GM19043 (cell line): Measurements from ENCODE around the gene MTARC2.

Source experiments
- ATAC-seq: cut with Tn5 transposase; IDR thresholded peaks from one replicate; pipeline ENCODE4 v1.9.1; 2021; ENCODE audit warnings: low read depth; ENCODE audit not compliant: unreplicated experiment

MTARC2 gene

GRCh38 chr1:220767312-220768125 lies 19.4 kb downstream of the MTARC2 start:
- ATAC-seq, result no peak

GRCh38 chr1:220768126-220768601 lies 20.0 kb downstream of the MTARC2 start:
- no peak for ATAC-seq

DNA sequence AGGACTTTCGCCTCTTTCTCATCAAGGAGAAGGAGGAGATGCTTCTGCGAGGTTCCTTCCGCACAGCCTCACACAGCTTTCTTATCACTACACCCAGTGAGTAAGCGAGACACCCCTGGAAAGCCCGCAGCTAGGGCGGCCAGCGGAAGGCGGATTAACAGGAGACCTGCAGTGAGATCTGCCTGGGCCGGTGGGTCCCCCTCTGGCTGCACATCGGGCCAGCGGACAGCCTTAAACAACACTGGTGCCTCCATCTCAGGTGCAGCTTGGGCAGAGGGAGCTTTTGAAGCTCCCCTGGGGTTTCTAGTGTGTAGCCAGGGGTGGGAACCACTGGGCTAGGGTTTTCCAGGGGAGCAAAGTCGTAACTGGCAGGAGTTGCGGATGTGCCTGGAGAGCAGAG lies 21.1 kb downstream of the MTARC2 start:
- ATAC-seq, result no peak

DNA sequence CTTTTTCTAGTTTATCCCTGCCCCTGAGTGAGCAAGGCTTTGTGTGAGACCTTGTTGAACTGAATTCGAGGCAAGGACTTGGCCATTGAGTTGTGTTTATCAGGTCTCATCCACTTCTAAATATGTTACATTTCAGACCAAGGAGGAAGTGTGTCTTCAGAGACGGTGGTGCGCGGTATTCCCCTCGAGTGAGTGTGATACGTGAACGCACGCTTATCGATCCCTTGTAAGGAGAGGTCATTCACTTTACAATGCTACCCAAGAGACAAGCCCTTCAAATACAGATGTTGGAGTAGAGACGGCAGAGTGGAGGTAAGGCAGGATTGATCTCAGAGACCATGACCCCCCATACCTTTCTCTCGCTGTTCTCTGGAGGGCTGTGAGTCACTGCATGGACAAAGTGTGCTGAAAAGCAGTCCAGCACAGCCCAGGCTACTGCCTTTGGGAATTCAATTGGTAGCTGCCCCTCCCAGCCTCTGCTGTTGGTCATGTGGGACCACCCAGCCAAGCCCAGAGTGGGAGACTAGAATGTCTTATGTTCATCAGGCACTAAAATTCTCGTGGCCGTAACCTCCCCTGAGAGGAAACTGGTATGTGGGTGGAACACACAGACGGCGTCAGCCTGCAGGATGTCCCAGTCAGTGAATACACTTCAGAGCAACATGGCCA lies 22.3 kb downstream of the MTARC2 start:
- no peak for ATAC-seq

DNA sequence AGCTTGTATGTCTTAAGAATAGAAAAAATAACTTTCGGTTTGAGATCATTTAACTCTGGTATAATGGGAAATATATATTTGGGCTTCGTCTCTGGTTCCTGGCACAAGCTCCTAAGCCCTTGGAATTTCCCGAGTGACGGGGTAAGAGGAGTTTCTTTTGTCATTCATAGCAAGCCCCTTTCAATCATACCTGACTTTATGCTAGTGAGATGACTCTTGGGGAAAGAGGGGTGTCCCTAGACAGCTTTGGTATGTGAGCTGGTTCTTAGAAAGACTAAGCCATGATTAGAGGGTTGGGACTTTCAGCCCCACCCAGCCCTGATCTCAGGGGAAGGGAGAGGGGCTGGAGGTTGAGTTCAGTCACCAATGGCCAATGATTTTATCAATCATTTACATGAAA lies 24.7 kb downstream of the MTARC2 start:
- no peak for ATAC-seq

- ATAC-seq, result no peak
These were observed 27.2 kb downstream of the MTARC2 start for GRCh38 chr1:220775240-220775853.

DNA sequence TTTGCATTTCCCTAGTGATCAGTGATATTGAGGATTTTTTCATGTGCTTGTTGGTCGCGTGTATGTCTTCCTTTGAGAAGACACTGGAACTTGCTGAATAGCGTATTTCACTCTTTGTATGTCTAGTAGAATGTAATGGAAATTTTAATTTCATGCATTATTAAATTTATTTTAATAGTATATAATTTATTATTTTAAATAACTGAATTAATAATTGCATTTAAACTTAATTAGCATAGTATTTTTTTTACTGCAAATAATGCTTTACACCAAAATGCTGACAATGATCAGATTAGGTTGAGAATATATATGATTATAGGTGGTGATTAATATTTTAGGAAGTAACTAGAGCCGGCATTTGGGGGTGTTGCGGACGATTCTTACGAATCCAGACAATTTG lies 28.1 kb downstream of the MTARC2 start:
- ATAC-seq, result no peak

GRCh38 chr1:220776720-220777326 lies 28.7 kb downstream of the MTARC2 start:
- peak; percentile 81 for ATAC-seq

DNA sequence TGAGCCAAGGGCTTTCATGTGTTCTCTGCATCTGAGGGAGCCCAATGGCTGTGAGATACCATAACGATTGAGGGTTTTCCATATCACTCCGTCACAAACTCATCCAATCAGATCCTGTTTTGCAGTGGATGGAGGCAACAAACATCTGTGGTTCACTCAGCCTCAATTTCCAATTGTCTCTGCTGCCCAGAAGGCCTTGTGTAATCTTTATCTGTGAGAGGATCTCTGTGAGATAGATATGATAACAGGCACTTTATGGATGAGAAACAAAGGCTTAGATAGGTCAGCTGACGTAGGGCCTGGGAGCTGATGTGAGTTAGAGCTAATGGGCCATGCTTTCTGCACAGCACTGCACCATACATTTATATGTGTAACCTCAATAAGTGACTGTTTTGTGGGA lies 35.3 kb downstream of the MTARC2 start:
- no peak for ATAC-seq

DNA sequence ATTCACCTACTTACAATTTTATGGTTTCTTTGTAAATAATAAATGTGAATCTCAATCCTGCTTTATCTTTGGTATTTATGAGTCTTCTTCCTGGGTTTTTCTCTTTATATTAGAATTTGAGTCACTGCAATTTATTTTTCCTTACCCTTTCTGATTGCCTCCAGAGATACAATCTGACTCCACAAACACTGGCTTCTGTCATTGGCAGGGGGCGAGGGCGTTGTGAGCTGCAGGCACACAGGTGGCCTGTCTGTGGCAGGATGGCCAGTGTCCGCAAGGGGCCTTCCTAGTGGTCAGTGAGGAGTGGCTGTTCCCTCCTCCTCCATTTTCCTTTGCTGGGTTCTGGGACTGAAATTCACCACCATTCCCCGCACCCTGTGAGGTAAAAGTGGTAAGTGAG lies 36.6 kb downstream of the MTARC2 start:
- no peak for ATAC-seq

DNA sequence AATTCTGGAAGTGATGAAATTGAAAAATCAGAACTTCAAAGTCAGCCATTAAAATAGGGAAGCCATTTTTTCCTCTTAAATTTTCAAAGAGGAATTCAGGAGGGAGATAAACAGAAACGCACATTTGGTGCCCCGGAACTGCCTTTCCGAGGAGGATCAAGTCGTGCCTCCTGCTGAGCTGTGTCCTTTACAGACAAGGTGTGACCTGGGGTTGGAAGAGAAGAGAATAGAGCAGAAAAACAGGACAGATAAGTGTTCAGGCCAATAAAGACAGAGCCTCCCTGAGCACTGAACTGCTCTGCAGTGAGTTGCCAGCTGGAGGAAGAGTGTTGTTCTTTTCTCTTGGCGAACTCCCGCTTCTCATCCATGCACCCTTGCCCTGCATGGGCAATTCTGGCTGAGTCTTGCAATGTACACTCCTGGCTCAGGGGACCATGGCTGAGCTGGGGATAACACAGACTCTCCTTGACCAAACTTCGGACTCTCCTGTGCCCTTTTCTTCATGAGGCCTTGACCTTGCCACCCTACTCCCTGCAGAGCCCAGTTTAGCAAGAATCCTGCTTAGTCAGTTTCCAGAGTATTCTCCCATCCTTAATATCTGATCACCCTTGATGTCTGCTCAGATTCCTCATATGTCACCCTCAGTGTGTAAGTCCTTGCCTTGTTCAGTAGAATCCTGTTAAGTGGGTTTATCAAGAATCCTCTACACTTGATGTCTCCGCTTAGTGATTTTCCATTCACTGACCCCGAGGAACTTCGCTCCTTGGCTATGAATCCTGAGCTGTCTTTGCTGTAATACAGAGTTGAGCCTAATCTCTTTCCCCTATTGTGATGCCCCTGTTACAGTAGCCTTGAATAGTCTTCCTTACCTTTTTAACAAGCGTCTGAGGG lies 37.3 kb downstream of the MTARC2 start:
- no peak for ATAC-seq

DNA sequence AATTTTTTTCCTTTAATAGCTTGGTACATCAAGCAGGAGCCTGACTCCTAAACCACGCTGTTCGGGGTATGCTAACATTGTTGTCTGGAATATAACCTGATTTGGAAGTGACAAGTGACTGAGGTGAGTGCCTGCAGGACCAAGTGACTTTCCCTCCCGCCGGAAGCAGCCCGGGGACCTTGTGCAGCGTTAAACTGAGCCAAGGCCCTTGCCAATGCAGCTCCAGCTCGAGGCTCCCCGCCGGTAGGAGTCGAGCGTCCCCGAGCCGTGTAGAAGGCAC lies 37.9 kb downstream of the MTARC2 start:
- ATAC-seq, result peak; percentile 26

- peak; percentile 45 for ATAC-seq
These were observed 38.4 kb downstream of the MTARC2 start, which contains the start of gene MTARC1 for GRCh38 chr1:220786337-220787068. Gene MTARC1, plus strand, starts transcription at chr1:220786913. Its CDS starts 32 bp downstream, at chr1:220786945.

GRCh38 chr1:220787069-220787619 lies 39.0 kb downstream of the MTARC2 start:
- ATAC-seq, result no peak

- no peak for ATAC-seq
These were observed 40.8 kb downstream of the MTARC2 start for GRCh38 chr1:220788900-220789299.

DNA sequence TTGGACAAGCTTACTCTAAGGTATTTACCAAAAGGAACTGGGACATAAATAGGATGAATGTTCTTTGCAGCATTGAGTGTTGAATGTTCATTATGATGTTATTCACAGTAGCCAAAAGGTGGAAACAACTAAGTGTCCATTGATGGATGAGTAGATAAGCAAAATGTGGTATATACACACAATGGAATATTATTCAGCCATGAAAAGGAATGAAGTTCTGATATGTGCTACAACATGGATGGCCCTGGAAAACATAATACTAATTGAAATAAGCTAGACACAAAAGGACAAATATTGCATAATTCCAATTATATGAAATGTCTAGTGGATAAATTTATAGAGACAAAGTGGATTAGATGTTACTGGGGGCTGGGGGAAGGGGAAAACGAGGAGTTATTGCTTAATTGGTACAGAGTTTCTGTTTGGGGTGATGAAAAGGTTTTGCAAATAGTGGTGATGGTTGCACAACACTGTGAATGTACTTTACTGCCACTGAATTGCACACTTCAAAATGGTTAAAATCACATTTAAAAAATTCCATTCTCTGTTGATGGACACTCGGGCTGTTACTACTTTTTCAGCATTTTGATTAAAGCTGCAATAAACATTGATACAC lies 41.5 kb downstream of the MTARC2 start:
- ATAC-seq, result no peak

GRCh38 chr1:220791285-220791684 lies 43.2 kb downstream of the MTARC2 start:
- ATAC-seq, result no peak

DNA sequence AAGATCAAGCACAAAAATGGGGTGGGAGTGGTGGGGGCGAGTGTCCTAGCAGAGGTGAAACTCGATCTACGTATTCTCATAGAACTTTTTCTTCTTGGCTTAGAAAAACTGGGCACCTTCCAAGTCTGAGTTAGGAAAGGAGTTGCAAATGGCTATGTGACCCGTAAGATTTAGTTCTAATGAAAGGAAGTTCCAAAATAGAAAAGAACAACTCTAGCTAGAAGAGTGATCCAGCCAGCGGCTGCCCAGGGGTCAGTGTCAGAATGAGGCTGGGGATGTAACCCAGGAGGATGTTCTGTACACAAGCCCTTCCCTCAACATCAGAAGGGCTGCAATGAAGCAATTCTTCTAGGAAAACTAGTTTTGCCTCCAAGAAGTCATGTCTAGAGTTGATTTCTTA lies 43.8 kb downstream of the MTARC2 start:
- no peak for ATAC-seq

DNA sequence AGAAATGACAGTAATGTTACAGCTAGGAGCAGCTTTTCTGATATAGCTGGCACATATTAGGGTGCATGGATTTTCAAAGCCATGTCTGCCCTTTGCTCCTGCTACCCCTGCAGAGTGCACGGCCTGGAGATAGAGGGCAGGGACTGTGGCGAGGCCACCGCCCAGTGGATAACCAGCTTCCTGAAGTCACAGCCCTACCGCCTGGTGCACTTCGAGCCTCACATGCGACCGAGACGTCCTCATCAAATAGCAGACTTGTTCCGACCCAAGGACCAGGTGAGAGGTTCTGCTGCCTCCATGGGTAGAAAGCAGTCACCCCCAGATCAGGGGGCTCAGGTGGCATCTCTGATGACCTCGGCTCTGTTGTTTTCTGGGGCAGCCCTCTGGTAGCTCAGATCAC lies 48.4 kb downstream of the MTARC2 start:
- ATAC-seq, result no peak
